Activated B cell treated with CpG ODN at 0.5 μM for 24 hours (primary cell): ENCODE measurements around the gene ORC1. TPM values are rescaled to one million over a fixed set of nuclear protein-coding genes. Genes with fewer than 3 reads are reported as not detected.

Experiments
- ATAC-seq: fragments of 200-7000 bp; cut with Tn5 transposase; one replicate; pipeline ENCODE4 v1.10.0; 2021; ENCODE audit warnings: low read depth, mild to moderate bottlenecking, moderate library complexity
- CTCF ChIA-PET: fragments of 350-600 bp; sonication (Branson Sonifier 250); formaldehyde crosslinking; loops from one replicate; lab custom pipeline; 2021; ENCODE audit warnings: antibody characterized with exemption; lab: Charles Lee
- POLR2A ChIA-PET: fragments of 350-600 bp; sonication (Branson Sonifier 250); formaldehyde crosslinking; loops from one replicate; lab custom pipeline; 2021; ENCODE audit warnings: antibody characterized with exemption; lab: Charles Lee
- DNase-seq: peaks from one replicate; pipeline ENCODE4 v3.0.0; 2022
- H3K27ac Mint-ChIP-seq: one replicate; pipeline ENCODE4 v1.8.0; 2020; ENCODE audit warnings: mixed read lengths
- H3K27me3 Mint-ChIP-seq: one replicate; pipeline ENCODE4 v1.8.0; 2021; ENCODE audit warnings: mixed read lengths
- H3K36me3 Mint-ChIP-seq: one replicate; pipeline ENCODE4 v1.8.0; 2021; ENCODE audit warnings: low read depth, mixed read lengths
- H3K4me1 Mint-ChIP-seq: one replicate; pipeline ENCODE4 v1.8.0; 2021; ENCODE audit warnings: mixed read lengths
- H3K4me3 Mint-ChIP-seq: one replicate; pipeline ENCODE4 v1.8.0; 2020; ENCODE audit warnings: mild to moderate bottlenecking, mixed read lengths
- H3K9me3 Mint-ChIP-seq: one replicate; pipeline ENCODE4 v1.8.0; 2020; ENCODE audit warnings: mixed read lengths
- CTCF ChIP-seq: fragments of 200-600 bp; IDR thresholded peaks from one replicate; pipeline ENCODE4 v1.8.0; 2022; ENCODE audit warnings: antibody characterized with exemption, mild to moderate bottlenecking
- intact Hi-C: fragments of 100-400 bp; cut with micrococcal nuclease; formaldehyde crosslinking; loops from one replicate; pipeline ENCODE4 v1.15.1; 2024
- total RNA-seq: library from RNA; stranded (reverse); gene quantifications from 2 replicates; pipeline ENCODE4 v1.2.3, GENCODE V29; 2022

ORC1 gene
- total RNA-seq = 3.2 TPM in 2 replicates

- ATAC-seq = peak; percentile 95
- ChIA-PET POLR2A (interaction anchor here (0.6 to 2.9 kb wide), 14 partner anchors 9 to 371 kb away, joined by 3 to 34 read pairs (median 5); partner anchors contain the start of genes CC2D1B, KTI12, SHISAL2A and TUT4), CTCF (interaction anchor here (1.0 to 2.9 kb wide), 2 partner anchors 30 to 282 kb away, joined by 3 to 10 read pairs; no protein-coding TSS in a partner anchor)
- intact Hi-C loops = loop anchor here (1.0 to 2.0 kb wide), 7 partner anchors 38 to 439 kb away; partner anchors contain the start of genes BTF3L4, CC2D1B and ZYG11B
- Mint-ChIP-seq H3K4me3 (peak within 1 kb of the TSS; percentile 99), H3K36me3 (peaks cover 43% of the 10 kb centered on the region), H3K4me1 (peaks cover 32% of the 10 kb centered on the region), H3K27ac (peak within 1 kb of the TSS; percentile 95), H3K9me3 (no peaks in the 10 kb centered on the region), H3K27me3 (no peaks in the 10 kb centered on the region)
- peak; percentile 88 for DNase-seq
- TF ChIP-seq CTCF = no peak
Observed at GRCh38 chr1:52404116-52404974, at the start of gene ORC1, which contains the start of gene PRPF38A. ORC1 (minus strand) TSS chr1:52404423; CDS start chr1:52402223, 2,200 bp downstream. PRPF38A (plus strand) TSS chr1:52404602; CDS start chr1:52404750, 148 bp downstream.

GRCh38 chr1:52444463-52444862 is 40.2 kb upstream of the ORC1 start:
- ChIA-PET CTCF (no interaction called here), POLR2A (no interaction called here)
- DNase-seq (no peak), ATAC-seq (no peak)
- H3K4me3 Mint-ChIP-seq = no peak overlapping the region
- intact Hi-C loops = no loop called here
- H3K9me3 Mint-ChIP-seq = no peaks in the 10 kb centered on the region
- H3K4me1 Mint-ChIP-seq = no peaks in the 10 kb centered on the region
- no peak for TF ChIP-seq CTCF
- H3K27ac Mint-ChIP-seq = no peak overlapping the region
- H3K36me3 Mint-ChIP-seq = peaks cover 61% of the 10 kb centered on the region
- H3K27me3 Mint-ChIP-seq = no peaks in the 10 kb centered on the region

- H3K27me3 Mint-ChIP-seq = no peaks in the 10 kb centered on the region
- H3K4me3 Mint-ChIP-seq = no peak overlapping the region
- ChIA-PET POLR2A (no interaction called here), CTCF (no interaction called here)
- no peak for DNase-seq
- TF ChIP-seq CTCF = no peak
- no peak overlapping the region for H3K27ac Mint-ChIP-seq
- no peak for ATAC-seq
- H3K9me3 Mint-ChIP-seq = no peaks in the 10 kb centered on the region
- H3K4me1 Mint-ChIP-seq = no peaks in the 10 kb centered on the region
- peaks cover 66% of the 10 kb centered on the region for H3K36me3 Mint-ChIP-seq
- intact Hi-C loops = no loop called here
Observed at GRCh38 chr1:52439976-52440375, 35.8 kb upstream of the ORC1 start.

- no peak for TF ChIP-seq CTCF
- peaks cover 77% of the 10 kb centered on the region for H3K36me3 Mint-ChIP-seq
- no peak overlapping the region for H3K27ac Mint-ChIP-seq
- intact Hi-C loops = no loop called here
- ATAC-seq (no peak), DNase-seq (no peak)
- no peaks in the 10 kb centered on the region for H3K4me1 Mint-ChIP-seq
- H3K4me3 Mint-ChIP-seq = no peak overlapping the region
- ChIA-PET POLR2A (no interaction called here), CTCF (no interaction called here)
- no peaks in the 10 kb centered on the region for H3K27me3 Mint-ChIP-seq
- no peaks in the 10 kb centered on the region for H3K9me3 Mint-ChIP-seq
Observed at GRCh38 chr1:52436817-52437216, 32.6 kb upstream of the ORC1 start.

- no peaks in the 10 kb centered on the region for H3K27me3 Mint-ChIP-seq
- ATAC-seq (no peak), DNase-seq (no peak)
- intact Hi-C loops = no loop called here
- no peaks in the 10 kb centered on the region for H3K9me3 Mint-ChIP-seq
- H3K27ac Mint-ChIP-seq = no peak overlapping the region
- ChIA-PET CTCF (no interaction called here), POLR2A (no interaction called here)
- no peak overlapping the region for H3K4me3 Mint-ChIP-seq
- TF ChIP-seq CTCF = no peak
- H3K36me3 Mint-ChIP-seq = peaks cover 81% of the 10 kb centered on the region
- H3K4me1 Mint-ChIP-seq = no peaks in the 10 kb centered on the region
Observed at GRCh38 chr1:52435650-52436049, 31.4 kb upstream of the ORC1 start.
